Nephron progenitor cell (in vitro differentiated cells): ENCODE measurements around the gene RNF167.

Source experiments
- DNase-seq: peaks from one replicate; pipeline ENCODE4 v3.0.0; 2021
- H3K27ac Mint-ChIP-seq: 2 replicates; pipeline ENCODE4 v1.8.0; 2021; ENCODE audit warnings: mild to moderate bottlenecking, moderate library complexity, mixed read lengths
- H3K27me3 Mint-ChIP-seq: 2 replicates; pipeline ENCODE4 v1.8.0; 2021; ENCODE audit warnings: mild to moderate bottlenecking, low read depth, mixed read lengths; ENCODE audit not compliant: poor library complexity
- H3K36me3 Mint-ChIP-seq: 2 replicates; pipeline ENCODE4 v1.8.0; 2021; ENCODE audit warnings: low read depth, mixed read lengths
- H3K4me1 Mint-ChIP-seq: 2 replicates; pipeline ENCODE4 v1.8.0; 2021; ENCODE audit warnings: mixed read lengths
- H3K4me3 Mint-ChIP-seq: 2 replicates; pipeline ENCODE4 v1.8.0; 2021; ENCODE audit warnings: mild to moderate bottlenecking, moderate library complexity, mixed read lengths
- H3K9me3 Mint-ChIP-seq: 2 replicates; pipeline ENCODE4 v1.8.0; 2021; ENCODE audit warnings: mild to moderate bottlenecking, moderate library complexity, mixed read lengths
- CTCF ChIP-seq: fragments of 200-600 bp; sonication (generic); IDR thresholded peaks from 2 replicates; pipeline ENCODE4 v1.5.0; 2021; ENCODE audit warnings: antibody characterized with exemption

Gene RNF167

GRCh38 chr17:4945176-4945943 is 5.3 kb downstream of the RNF167 start:
- Mint-ChIP-seq H3K27me3 (no peaks in the 10 kb centered on the region), H3K4me1 (peaks cover 43% of the 10 kb centered on the region), H3K27ac (peak overlapping the region; percentile 98), H3K9me3 (no peaks in the 10 kb centered on the region), H3K4me3 (peak overlapping the region; percentile 99), H3K36me3 (peaks cover 36% of the 10 kb centered on the region)
- no peak for DNase-seq
- no peak for TF ChIP-seq CTCF

- Mint-ChIP-seq H3K9me3 (no peaks in the 10 kb centered on the region), H3K4me3 (peak overlapping the region; percentile 99), H3K36me3 (peaks cover 36% of the 10 kb centered on the region), H3K4me1 (peaks cover 47% of the 10 kb centered on the region), H3K27me3 (no peaks in the 10 kb centered on the region), H3K27ac (peak overlapping the region; percentile 98)
- DNase-seq = no peak
- no peak for TF ChIP-seq CTCF
These were observed 5.8 kb downstream of the RNF167 start for GRCh38 chr17:4945944-4946280.

- peaks cover 47% of the 10 kb centered on the region for H3K4me1 Mint-ChIP-seq
These were observed 6.4 kb downstream of the RNF167 start for GRCh38 chr17:4946312-4946976.

GRCh38 chr17:4947010-4947410 is 6.9 kb downstream of the RNF167 start:
- peaks cover 2% of the 10 kb centered on the region for H3K27me3 Mint-ChIP-seq
- H3K4me3 Mint-ChIP-seq = peak overlapping the region; percentile 99
- peak overlapping the region; percentile 93 for H3K27ac Mint-ChIP-seq
- peaks cover 47% of the 10 kb centered on the region for H3K4me1 Mint-ChIP-seq
- DNase-seq = no peak
- no peak for TF ChIP-seq CTCF
- peaks cover 27% of the 10 kb centered on the region for H3K36me3 Mint-ChIP-seq
- no peaks in the 10 kb centered on the region for H3K9me3 Mint-ChIP-seq

More at GRCh38 chr17:4946312-4946976, 6.4 kb downstream of the RNF167 start:
- Mint-ChIP-seq H3K36me3 (peaks cover 33% of the 10 kb centered on the region), H3K9me3 (no peaks in the 10 kb centered on the region), H3K27me3 (no peaks in the 10 kb centered on the region), H3K27ac (peak overlapping the region; percentile 93), H3K4me3 (peak overlapping the region; percentile 99)
- TF ChIP-seq CTCF = no peak
- no peak for DNase-seq

GRCh38 chr17:4947411-4948165 is 7.5 kb downstream of the RNF167 start:
- Mint-ChIP-seq H3K36me3 (peaks cover 22% of the 10 kb centered on the region), H3K4me1 (peaks cover 45% of the 10 kb centered on the region), H3K27ac (peak overlapping the region; percentile 95), H3K9me3 (no peaks in the 10 kb centered on the region), H3K4me3 (peak overlapping the region; percentile 99), H3K27me3 (peaks cover 3% of the 10 kb centered on the region)
- TF ChIP-seq CTCF = no peak
- DNase-seq = peak; percentile 58
